B cell (primary cell): Measurements from ENCODE around the gene FBN1. TPM values are rescaled to one million over a fixed set of nuclear protein-coding genes. Genes with fewer than 3 reads are reported as not detected.

Experiments
- ATAC-seq: fragments of 200-7000 bp; cut with Tn5 transposase; one replicate; pipeline ENCODE4 v1.10.0; 2021; ENCODE audit warnings: low read depth, mild to moderate bottlenecking, moderate number of reproducible peaks, moderate library complexity
- CTCF ChIA-PET: fragments of 350-600 bp; sonication (Branson Sonifier 250); formaldehyde crosslinking; loops from one replicate; lab custom pipeline; 2021; ENCODE audit warnings: antibody characterized with exemption, inconsistent platforms; lab: Charles Lee
- POLR2A ChIA-PET: fragments of 350-600 bp; sonication (Branson Sonifier 250); formaldehyde crosslinking; loops from one replicate; lab custom pipeline; 2021; ENCODE audit warnings: antibody characterized with exemption; lab: Charles Lee
- DNase-seq: peaks from one replicate; pipeline ENCODE4 v3.0.0; 2013
- H2AFZ ChIP-seq: 2 replicates; pipeline ENCODE4 v1.6.1; 2012; ENCODE audit warnings: mild to moderate bottlenecking, low read depth, low read length; ENCODE audit not compliant: insufficient read depth, poor library complexity, severe bottlenecking
- H3K27ac ChIP-seq, 2 donors: 1 replicate in 1 of 2; 2 replicates in 1 of 2; pipeline ENCODE4 v1.5.1; 2012 to 2013; ENCODE audit warnings: low read length in 2 of 2, mild to moderate bottlenecking in 2 of 2, moderate library complexity in 1 of 2
- H3K27me3 ChIP-seq, 4 experiments: fragments of 200-600 bp in 1 of 4; sonication (generic) in 1 of 4; replicated peaks in 1 of 4; 1 replicate in 2 of 4; 2 replicates in 2 of 4; pipeline versions ENCODE4 v1.6.1 to v1.7.0; 2013 to 2016; ENCODE audit warnings: low read length in 3 of 4, mild to moderate bottlenecking in 2 of 4, mixed read lengths in 1 of 4, moderate library complexity in 1 of 4; ENCODE audit not compliant: insufficient read depth in 4 of 4, control insufficient read depth in 3 of 4; ENCODE audit errors: control extremely low read depth in 1 of 4
- H3K36me3 ChIP-seq, 2 experiments: replicated peaks in 1 of 2; 1 replicate in 1 of 2; 2 replicates in 1 of 2; pipeline versions ENCODE4 v1.6.1 to v1.7.1; 2013; ENCODE audit warnings: low read length in 1 of 2; ENCODE audit not compliant: insufficient read depth in 2 of 2, control insufficient read depth in 1 of 2; ENCODE audit errors: control extremely low read depth in 1 of 2, extremely low read depth in 1 of 2
- H3K4me1 ChIP-seq, 2 donors: fragments of 200-600 bp in 1 of 2; sonication (generic) in 1 of 2; 1 replicate in 1 of 2; 2 replicates in 1 of 2; pipeline versions ENCODE4 v1.5.1 to v1.6.1; 2013 to 2017; ENCODE audit warnings: low read length in 2 of 2; ENCODE audit not compliant: control insufficient read depth in 2 of 2, insufficient read depth in 2 of 2
- H3K4me2 ChIP-seq: replicated peaks from 2 replicates; pipeline ENCODE3; 2012; ENCODE audit warnings: mild to moderate bottlenecking, low read depth, low read length; ENCODE audit not compliant: poor library complexity, severe bottlenecking
- H3K4me3 ChIP-seq, 5 experiments: fragments of 200-600 bp in 1 of 5; sonication (generic) in 1 of 5; 1 replicate in 3 of 5; 2 replicates in 2 of 5; pipeline versions ENCODE4 v1.5.1 to v1.7.0; 2011 to 2016; ENCODE audit warnings: low read length in 4 of 5, mild to moderate bottlenecking in 4 of 5, low read depth in 2 of 5, control low read depth in 1 of 5, moderate library complexity in 1 of 5; ENCODE audit not compliant: insufficient read depth in 1 of 5; ENCODE audit errors: control extremely low read depth in 1 of 5, extremely low read depth in 1 of 5
- H3K79me2 ChIP-seq: fragments of 200-600 bp; sonication (generic); one replicate; pipeline ENCODE4 v1.6.0; 2016; ENCODE audit warnings: low read length; ENCODE audit not compliant: control insufficient read depth, insufficient read depth
- H3K9ac ChIP-seq: fragments of 200-600 bp; sonication (generic); 2 replicates; pipeline ENCODE4 v1.6.1; 2017; ENCODE audit warnings: mild to moderate bottlenecking, low read length, moderate library complexity
- H3K9me3 ChIP-seq, 3 donors: one replicate each; pipeline versions ENCODE4 v1.6.1 to v1.7.1; 2013; ENCODE audit warnings: low read length in 2 of 3; ENCODE audit not compliant: control insufficient read depth in 2 of 3, insufficient read depth in 1 of 3; ENCODE audit errors: control extremely low read depth in 1 of 3
- H4K20me1 ChIP-seq: 2 replicates; pipeline ENCODE4 v1.6.0; 2012; ENCODE audit warnings: mild to moderate bottlenecking, low read length; ENCODE audit not compliant: insufficient read depth, control insufficient read depth, poor library complexity, severe bottlenecking
- H3K27ac Mint-ChIP-seq: one replicate; pipeline ENCODE4 v1.8.0; 2021; ENCODE audit warnings: mixed read lengths
- H3K27me3 Mint-ChIP-seq: one replicate; pipeline ENCODE4 v1.8.0; 2021; ENCODE audit warnings: mixed read lengths
- H3K4me1 Mint-ChIP-seq: one replicate; pipeline ENCODE4 v1.8.0; 2021; ENCODE audit warnings: mixed read lengths
- H3K4me3 Mint-ChIP-seq: one replicate; pipeline ENCODE4 v1.8.0; 2021; ENCODE audit warnings: mixed read lengths
- H3K9me3 Mint-ChIP-seq: one replicate; pipeline ENCODE4 v1.8.0; 2022; ENCODE audit warnings: mixed read lengths; ENCODE audit not compliant: insufficient read depth
- CTCF ChIP-seq: fragments of 200-600 bp; IDR thresholded peaks from one replicate; pipeline ENCODE4 v1.8.0; 2022; ENCODE audit warnings: antibody characterized with exemption, mild to moderate bottlenecking
- EZH2 ChIP-seq: IDR thresholded peaks from 2 replicates; pipeline ENCODE4 v1.6.1; 2012; ENCODE audit warnings: borderline replicate concordance, low read depth, mild to moderate bottlenecking, moderate library complexity, low read length; ENCODE audit not compliant: insufficient read depth, poor library complexity, severe bottlenecking
- WGBS: methylation state at CpG from one replicate; pipeline ENCODE4 v1.1.5; 2013; ENCODE audit warnings: missing lambda C conversion rate; ENCODE audit not compliant: insufficient coverage; 5-methylcytosine and 5-hydroxymethylcytosine counted together
- intact Hi-C: fragments of 100-400 bp; cut with micrococcal nuclease; formaldehyde crosslinking; loops from one replicate; pipeline ENCODE4 v1.10.0; 2022
- polyA plus RNA-seq: library from polyadenylated mRNA; depleted of rRNA; stranded (reverse); fragments of >200 nt; gene quantifications from 2 replicates; pipeline ENCODE4 v1.2.3, GENCODE V29; 2012
- total RNA-seq, 2 donors: library from RNA; stranded (reverse); fragments of 120-200 nt in 1 of 2; gene quantifications; 1 replicate in 1 of 2; 2 replicates in 1 of 2; pipeline versions ENCODE4 v1.2.3 to v1.2.4, GENCODE V29; 2013 to 2022

FBN1 gene
- total and polyA plus RNA-seq, 2 donors (not counting 1 experiment from before 2014, with no cell fraction given) = 0.15 to 0.25 TPM

GRCh38 chr15:48501208-48501607 is 144.3 kb downstream of the FBN1 start:
- Histone ChIP-seq H3K4me2 (no peak overlapping the region), H3K27ac (no peak overlapping the region), H3K79me2 (no peaks in the 10 kb centered on the region), H3K27me3 (no peaks in the 10 kb centered on the region), H3K4me1 (no peaks in the 10 kb centered on the region), H4K20me1 (no peaks in the 10 kb centered on the region), H3K9me3 (no peaks in the 10 kb centered on the region), H3K4me3 (no peak overlapping the region), H3K9ac (no peak overlapping the region), H2AFZ (no peak overlapping the region), H3K36me3 (no peaks in the 10 kb centered on the region)
- Mint-ChIP-seq H3K27ac (no peak overlapping the region), H3K4me3 (no peak overlapping the region), H3K9me3 (no peaks in the 10 kb centered on the region), H3K27me3 (no peaks in the 10 kb centered on the region), H3K4me1 (no peaks in the 10 kb centered on the region)
- POLR2A ChIA-PET = no interaction called here
- DNase-seq (no peak), ATAC-seq (no peak)
- CTCF ChIA-PET = no interaction called here
- intact Hi-C loops = no loop called here
- TF ChIP-seq CTCF = no peak
- TF ChIP-seq EZH2 = no peak
- no CpG with 5 or more reads among the region's 1 CpG for WGBS

- intact Hi-C loops = no loop called here
- Histone ChIP-seq H3K27me3 (no peaks in the 10 kb centered on the region), H3K27ac (no peak overlapping the region), H3K4me1 (no peaks in the 10 kb centered on the region), H3K4me3 (no peak overlapping the region), H3K9me3 (no peaks in the 10 kb centered on the region), H3K79me2 (no peaks in the 10 kb centered on the region), H3K36me3 (no peaks in the 10 kb centered on the region), H3K9ac (no peak overlapping the region), H3K4me2 (no peak overlapping the region), H2AFZ (no peak overlapping the region), H4K20me1 (no peaks in the 10 kb centered on the region)
- no peak overlapping the region for H3K4me3 Mint-ChIP-seq
- no peak for DNase-seq
- no peak for ATAC-seq
- CTCF ChIA-PET = no interaction called here
- POLR2A ChIA-PET = no interaction called here
- H3K27ac Mint-ChIP-seq = no peak overlapping the region
- TF ChIP-seq EZH2 = no peak
- TF ChIP-seq CTCF = no peak
- no peaks in the 10 kb centered on the region for H3K9me3 Mint-ChIP-seq
- H3K27me3 Mint-ChIP-seq = no peaks in the 10 kb centered on the region
- no peaks in the 10 kb centered on the region for H3K4me1 Mint-ChIP-seq
- WGBS = 80% methylated on average over 1 of the region's 4 CpGs
Measured at GRCh38 chr15:48500595-48500994, 144.9 kb downstream of the FBN1 start.
